HCT116 (cell line): ENCODE results near the gene CDK13. TPM values are rescaled to one million over a fixed set of nuclear protein-coding genes. Genes with fewer than 3 reads are reported as not detected.

ENCODE experiments used
- ATAC-seq: fragments of 200-7000 bp; cut with Tn5 transposase; 2 replicates; pipeline ENCODE4 v1.9.1; 2020; ENCODE audit warnings: mild to moderate bottlenecking, moderate library complexity
- BruUV-seq: library from RNA; stranded (reverse); fragments of 400-500 nt; replicated peaks from 2 replicates; lab custom pipeline; 2021; lab: Mats Ljungman, UMichigan
- CTCF ChIA-PET: fragments of 300-600 bp; sonication (Branson Sonifier 250); formaldehyde crosslinking; loops from one replicate; lab custom pipeline; 2021; ENCODE audit warnings: antibody characterized with exemption; lab: Charles Lee
- POLR2A ChIA-PET: fragments of 300-600, 350-600 bp; sonication (Branson Sonifier 250); formaldehyde crosslinking; loops from one replicate; lab custom pipeline; 2021; ENCODE audit warnings: antibody characterized with exemption; lab: Charles Lee
- RAD21 ChIA-PET, 2 experiments: fragments of 300-600 bp; sonication (Branson Sonifier 250); formaldehyde crosslinking; loops; one replicate each; lab custom pipeline; 2023; ENCODE audit warnings: low total read pairs in 2 of 2; ENCODE audit not compliant: uncharacterized antibody in 2 of 2, unreplicated experiment in 2 of 2, low non-redundant PET in 1 of 2; lab: Charles Lee
- DNase-seq: peaks from one replicate; pipeline ENCODE4 v3.0.0-alpha.2; 2010; ENCODE audit warnings: low read depth, low spot score
- H2AFZ ChIP-seq: fragments of 200-600 bp; shearing (Covaris generic), sonication (generic); 2 replicates; pipeline ENCODE4 v1.6.1; 2017; ENCODE audit warnings: low read depth, mixed run types, mixed read lengths, antibody characterized with exemption, low read length; ENCODE audit not compliant: poor library complexity, severe bottlenecking
- H3K27ac ChIP-seq: 2 replicates; pipeline ENCODE4 v1.5.1; 2012; ENCODE audit warnings: low read depth, low read length
- H3K27me3 ChIP-seq: fragments of 200-600 bp; sonication (generic); 2 replicates; pipeline ENCODE4 v1.6.1; 2016; ENCODE audit warnings: mixed run types, low read length, mixed read lengths; ENCODE audit not compliant: insufficient read depth
- H3K36me3 ChIP-seq, 2 experiments: fragments of 200-500 bp in 1 of 2; fragments of 200-600 bp in 1 of 2; sonication (Bioruptor generic) in 1 of 2; sonication (generic) in 1 of 2; 2 replicates each; pipeline versions ENCODE4 v1.5.1 to v1.6.1; 2014 to 2016; ENCODE audit warnings: low read length in 2 of 2, inconsistent platforms in 1 of 2, mixed read lengths in 1 of 2, mixed run types in 1 of 2; ENCODE audit not compliant: insufficient read depth in 2 of 2, control insufficient read depth in 1 of 2
- H3K4me1 ChIP-seq, 2 experiments: fragments of 200-600 bp in 1 of 2; sonication (generic) in 1 of 2; 2 replicates each; pipeline versions ENCODE4 v1.5.1 to v1.6.1; 2012 to 2017; ENCODE audit warnings: low read length in 2 of 2, inconsistent platforms in 1 of 2, mild to moderate bottlenecking in 1 of 2, mixed read lengths in 1 of 2, mixed run types in 1 of 2, moderate library complexity in 1 of 2; ENCODE audit not compliant: insufficient read depth in 2 of 2, control insufficient read depth in 1 of 2
- H3K4me2 ChIP-seq: fragments of 200-600 bp; sonication (generic); 2 replicates; pipeline ENCODE4 v1.6.1; 2017; ENCODE audit warnings: mixed run types, low read length, mixed read lengths
- H3K4me3 ChIP-seq, 2 experiments: fragments of 200-600 bp in 1 of 2; sonication (generic) in 1 of 2; replicated peaks in 1 of 2; 2 replicates each; pipeline ENCODE4 v1.5.1; 2011 to 2016; ENCODE audit warnings: low read length in 2 of 2, control low read depth in 1 of 2, low read depth in 1 of 2, mild to moderate bottlenecking in 1 of 2, mixed read lengths in 1 of 2, mixed run types in 1 of 2
- H3K79me2 ChIP-seq: fragments of 200-600 bp; sonication (generic); 2 replicates; pipeline ENCODE4 v1.6.1; 2017; ENCODE audit warnings: mild to moderate bottlenecking, mixed run types, low read length, moderate library complexity, mixed read lengths; ENCODE audit not compliant: insufficient read depth
- H3K9ac ChIP-seq: fragments of 200-600 bp; sonication (generic); 2 replicates; pipeline ENCODE4 v1.6.1; 2016; ENCODE audit warnings: low read length, mixed read lengths
- H3K9me2 ChIP-seq: fragments of 200-600 bp; sonication (generic), shearing (Covaris generic); 2 replicates; pipeline ENCODE4 v1.6.1; 2017; ENCODE audit warnings: mixed run types, mild to moderate bottlenecking, moderate library complexity; ENCODE audit not compliant: insufficient read depth
- H3K9me3 ChIP-seq, 2 experiments: fragments of 200-500 bp in 1 of 2; fragments of 200-600 bp in 1 of 2; sonication (Bioruptor generic) in 1 of 2; sonication (generic) in 1 of 2; 2 replicates each; pipeline ENCODE4 v1.6.1; 2014 to 2017; ENCODE audit warnings: low read length in 2 of 2, mixed read lengths in 2 of 2, inconsistent platforms in 1 of 2, low read depth in 1 of 2, mild to moderate bottlenecking in 1 of 2, mixed run types in 1 of 2, moderate library complexity in 1 of 2; ENCODE audit not compliant: control insufficient read depth in 1 of 2, insufficient read depth in 1 of 2
- H4K20me1 ChIP-seq: fragments of 200-600 bp; sonication (generic), shearing (Covaris generic); 2 replicates; pipeline ENCODE4 v1.6.1; 2017; ENCODE audit warnings: mixed run types, mild to moderate bottlenecking, moderate library complexity; ENCODE audit not compliant: insufficient read depth
- CBX3 ChIP-seq: IDR thresholded peaks from 2 replicates; pipeline ENCODE4 v1.6.1; 2012; ENCODE audit warnings: low read depth
- CTCF ChIP-seq, 3 experiments: fragments of 200-600 bp in 1 of 3; sonication (generic) in 1 of 3; IDR thresholded peaks in 2 of 3; conservative IDR thresholded peaks in 1 of 3; 2 replicates each; pipeline ENCODE4 v1.5.1; 2012 to 2017; ENCODE audit warnings: low read depth in 2 of 3, low read length in 2 of 3, antibody characterized with exemption in 1 of 3, borderline replicate concordance in 1 of 3, control low read depth in 1 of 3, mild to moderate bottlenecking in 1 of 3, mixed read lengths in 1 of 3, mixed run types in 1 of 3, moderate library complexity in 1 of 3; ENCODE audit not compliant: insufficient read depth in 1 of 3
- EGR1 ChIP-seq: IDR thresholded peaks from 2 replicates; pipeline ENCODE4 v1.6.1; 2012; ENCODE audit warnings: low read depth
- EZH2 ChIP-seq: fragments of 200-600 bp; sonication (generic); IDR thresholded peaks from 2 replicates; pipeline ENCODE4 v1.6.1; 2017; ENCODE audit warnings: antibody characterized with exemption, mixed run types
- EZH2phosphoT487 ChIP-seq: fragments of 200-600 bp; IDR thresholded peaks from 2 replicates; pipeline ENCODE4 v1.6.1; 2018; ENCODE audit warnings: antibody characterized with exemption, borderline replicate concordance
- POLR2A ChIP-seq: IDR thresholded peaks from 2 replicates; pipeline ENCODE4 v1.7.0; 2011; ENCODE audit warnings: borderline replicate concordance; ENCODE audit not compliant: insufficient read depth, insufficient read length; ENCODE audit errors: extremely low read depth
- RAD21 ChIP-seq: IDR thresholded peaks from 2 replicates; pipeline ENCODE4 v1.6.1; 2012; ENCODE audit warnings: low read depth, mild to moderate bottlenecking
- REST ChIP-seq: IDR thresholded peaks from 2 replicates; pipeline ENCODE4 v1.6.1; 2012; ENCODE audit warnings: low read depth
- SRF ChIP-seq: IDR thresholded peaks from 2 replicates; pipeline ENCODE4 v1.6.1; 2012; ENCODE audit warnings: low read depth
- YY1 ChIP-seq: IDR thresholded peaks from 2 replicates; pipeline ENCODE4 v1.6.1; 2011; ENCODE audit warnings: low read length, low read depth, moderate library complexity, mild to moderate bottlenecking; ENCODE audit not compliant: insufficient replicate concordance; ENCODE audit errors: extremely low read depth
- intact Hi-C: fragments of 100-400 bp; cut with micrococcal nuclease; formaldehyde crosslinking; loops from 2 replicates; pipeline ENCODE4 v1.10.0; 2022
- total RNA-seq: library from RNA; stranded (reverse); gene quantifications from one replicate; pipeline ENCODE4 v1.2.1, GENCODE V29; 2021; ENCODE audit not compliant: unreplicated experiment
- TF ChIP-seq, protein P1 (sequence below): IDR thresholded peaks from 2 replicates; pipeline ENCODE4 v1.6.1; 2011; ENCODE audit warnings: mild to moderate bottlenecking, low read length, moderate library complexity; ENCODE audit not compliant: insufficient replicate concordance; ENCODE audit errors: extremely low read depth

The CDK13 gene
- total RNA-seq, 1 experiment from 2014 or later: 28.8 TPM

DNA sequence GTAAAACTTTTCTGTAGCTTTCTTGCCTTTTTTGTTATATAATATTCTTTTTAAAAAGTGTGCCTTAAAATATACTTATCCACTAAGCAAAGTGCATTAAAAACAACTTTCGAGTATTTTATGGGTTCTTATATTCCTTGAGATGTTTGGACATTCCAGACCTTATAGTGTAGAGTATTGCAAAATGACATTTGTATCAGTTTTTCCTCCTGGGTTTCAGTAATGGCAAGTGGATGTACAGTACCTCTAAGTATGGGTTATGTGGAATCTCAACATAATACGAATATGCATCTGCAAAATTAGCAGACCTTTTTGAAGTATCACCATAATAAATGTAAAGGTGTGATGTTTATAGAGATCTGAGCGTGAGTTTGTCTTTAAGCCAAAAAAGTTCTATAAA, 2.7 kb downstream of the CDK13 start:
- intact Hi-C loops: no loop called here
- Histone ChIP-seq H3K4me3 (peak overlapping the region; percentile 90 to 93; a peak in 3 of 4 replicates), H3K36me3 (no peaks in the 10 kb centered on the region), H3K79me2 (peaks cover 77% of the 10 kb centered on the region), H3K9ac (peak overlapping the region; percentile 91), H3K4me1 (peaks cover 9 to 21% of the 10 kb centered on the region in 2 experiments; a peak in 3 of 4 replicates), H4K20me1 (0 out of 2 replicates have a peak, but pooled peaks cover 18% of the 10 kb centered on the region), H3K4me2 (peak overlapping the region; percentile 86), H3K9me2 (no peaks in the 10 kb centered on the region), H3K27ac (no peak overlapping the region), H2AFZ (no peak overlapping the region), H3K27me3 (no peaks in the 10 kb centered on the region), H3K9me3 (no peaks in the 10 kb centered on the region)
- ChIA-PET CTCF (no interaction called here), RAD21 (no interaction called here), POLR2A (no interaction called here)
- TF ChIP-seq REST: no peak
- no peak for TF ChIP-seq EZH2
- TF ChIP-seq RAD21: no peak
- TF ChIP-seq, protein P1, sequence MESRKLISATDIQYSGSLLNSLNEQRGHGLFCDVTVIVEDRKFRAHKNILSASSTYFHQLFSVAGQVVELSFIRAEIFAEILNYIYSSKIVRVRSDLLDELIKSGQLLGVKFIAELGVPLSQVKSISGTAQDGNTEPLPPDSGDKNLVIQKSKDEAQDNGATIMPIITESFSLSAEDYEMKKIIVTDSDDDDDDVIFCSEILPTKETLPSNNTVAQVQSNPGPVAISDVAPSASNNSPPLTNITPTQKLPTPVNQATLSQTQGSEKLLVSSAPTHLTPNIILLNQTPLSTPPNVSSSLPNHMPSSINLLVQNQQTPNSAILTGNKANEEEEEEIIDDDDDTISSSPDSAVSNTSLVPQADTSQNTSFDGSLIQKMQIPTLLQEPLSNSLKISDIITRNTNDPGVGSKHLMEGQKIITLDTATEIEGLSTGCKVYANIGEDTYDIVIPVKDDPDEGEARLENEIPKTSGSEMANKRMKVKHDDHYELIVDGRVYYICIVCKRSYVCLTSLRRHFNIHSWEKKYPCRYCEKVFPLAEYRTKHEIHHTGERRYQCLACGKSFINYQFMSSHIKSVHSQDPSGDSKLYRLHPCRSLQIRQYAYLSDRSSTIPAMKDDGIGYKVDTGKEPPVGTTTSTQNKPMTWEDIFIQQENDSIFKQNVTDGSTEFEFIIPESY: no peak
- no peak for TF ChIP-seq EGR1
- no peak for TF ChIP-seq EZH2phosphoT487
- TF ChIP-seq POLR2A: no peak
- TF ChIP-seq SRF: no peak
- no peak for TF ChIP-seq CBX3
- TF ChIP-seq CTCF (IDR thresholded peaks at IDR 0.05 in 2 of 3, conservative IDR thresholded peaks at IDR 0.05 in 1 of 3; ENCODE audit: borderline replicate concordance in 1 of 3, insufficient read depth in 1 of 3, low read depth in 2 of 3, low read length in 2 of 3): no peak
- no peak for TF ChIP-seq YY1
- BruUV-seq: no TSS peak
- no peak for DNase-seq
- ATAC-seq: no peak
